Measurements from ENCODE around the gene TTC39B. TPM values are rescaled to one million over a fixed set of nuclear protein-coding genes. Genes with fewer than 3 reads are reported as not detected.

TTC39B gene
- total and polyA plus RNA-seq, 2 of the 8 experiments (the other 6 are each of a cell fraction or from before 2014, with no cell fraction given): 1.6 to 10.9 TPM

DNA sequence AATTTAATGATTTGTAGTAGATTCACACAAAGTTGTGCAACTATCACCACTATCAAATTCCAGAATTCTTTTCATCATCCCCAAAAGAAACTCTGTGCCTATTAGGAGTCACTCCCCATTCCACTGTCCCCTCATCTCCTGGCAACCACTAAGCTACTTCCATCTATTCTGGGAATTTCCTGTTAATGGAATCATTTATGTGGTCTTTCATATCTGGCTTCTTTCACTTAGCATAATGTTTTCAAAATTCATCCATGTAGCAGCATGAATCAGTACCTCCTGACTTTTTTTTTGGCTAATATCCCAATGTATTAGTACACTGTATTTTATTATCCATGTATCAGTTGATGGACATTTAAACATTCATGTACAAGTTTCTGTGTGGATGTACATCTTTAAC is 157.6 kb downstream of the TTC39B start (continued):
- TF ChIP-seq, protein P1, sequence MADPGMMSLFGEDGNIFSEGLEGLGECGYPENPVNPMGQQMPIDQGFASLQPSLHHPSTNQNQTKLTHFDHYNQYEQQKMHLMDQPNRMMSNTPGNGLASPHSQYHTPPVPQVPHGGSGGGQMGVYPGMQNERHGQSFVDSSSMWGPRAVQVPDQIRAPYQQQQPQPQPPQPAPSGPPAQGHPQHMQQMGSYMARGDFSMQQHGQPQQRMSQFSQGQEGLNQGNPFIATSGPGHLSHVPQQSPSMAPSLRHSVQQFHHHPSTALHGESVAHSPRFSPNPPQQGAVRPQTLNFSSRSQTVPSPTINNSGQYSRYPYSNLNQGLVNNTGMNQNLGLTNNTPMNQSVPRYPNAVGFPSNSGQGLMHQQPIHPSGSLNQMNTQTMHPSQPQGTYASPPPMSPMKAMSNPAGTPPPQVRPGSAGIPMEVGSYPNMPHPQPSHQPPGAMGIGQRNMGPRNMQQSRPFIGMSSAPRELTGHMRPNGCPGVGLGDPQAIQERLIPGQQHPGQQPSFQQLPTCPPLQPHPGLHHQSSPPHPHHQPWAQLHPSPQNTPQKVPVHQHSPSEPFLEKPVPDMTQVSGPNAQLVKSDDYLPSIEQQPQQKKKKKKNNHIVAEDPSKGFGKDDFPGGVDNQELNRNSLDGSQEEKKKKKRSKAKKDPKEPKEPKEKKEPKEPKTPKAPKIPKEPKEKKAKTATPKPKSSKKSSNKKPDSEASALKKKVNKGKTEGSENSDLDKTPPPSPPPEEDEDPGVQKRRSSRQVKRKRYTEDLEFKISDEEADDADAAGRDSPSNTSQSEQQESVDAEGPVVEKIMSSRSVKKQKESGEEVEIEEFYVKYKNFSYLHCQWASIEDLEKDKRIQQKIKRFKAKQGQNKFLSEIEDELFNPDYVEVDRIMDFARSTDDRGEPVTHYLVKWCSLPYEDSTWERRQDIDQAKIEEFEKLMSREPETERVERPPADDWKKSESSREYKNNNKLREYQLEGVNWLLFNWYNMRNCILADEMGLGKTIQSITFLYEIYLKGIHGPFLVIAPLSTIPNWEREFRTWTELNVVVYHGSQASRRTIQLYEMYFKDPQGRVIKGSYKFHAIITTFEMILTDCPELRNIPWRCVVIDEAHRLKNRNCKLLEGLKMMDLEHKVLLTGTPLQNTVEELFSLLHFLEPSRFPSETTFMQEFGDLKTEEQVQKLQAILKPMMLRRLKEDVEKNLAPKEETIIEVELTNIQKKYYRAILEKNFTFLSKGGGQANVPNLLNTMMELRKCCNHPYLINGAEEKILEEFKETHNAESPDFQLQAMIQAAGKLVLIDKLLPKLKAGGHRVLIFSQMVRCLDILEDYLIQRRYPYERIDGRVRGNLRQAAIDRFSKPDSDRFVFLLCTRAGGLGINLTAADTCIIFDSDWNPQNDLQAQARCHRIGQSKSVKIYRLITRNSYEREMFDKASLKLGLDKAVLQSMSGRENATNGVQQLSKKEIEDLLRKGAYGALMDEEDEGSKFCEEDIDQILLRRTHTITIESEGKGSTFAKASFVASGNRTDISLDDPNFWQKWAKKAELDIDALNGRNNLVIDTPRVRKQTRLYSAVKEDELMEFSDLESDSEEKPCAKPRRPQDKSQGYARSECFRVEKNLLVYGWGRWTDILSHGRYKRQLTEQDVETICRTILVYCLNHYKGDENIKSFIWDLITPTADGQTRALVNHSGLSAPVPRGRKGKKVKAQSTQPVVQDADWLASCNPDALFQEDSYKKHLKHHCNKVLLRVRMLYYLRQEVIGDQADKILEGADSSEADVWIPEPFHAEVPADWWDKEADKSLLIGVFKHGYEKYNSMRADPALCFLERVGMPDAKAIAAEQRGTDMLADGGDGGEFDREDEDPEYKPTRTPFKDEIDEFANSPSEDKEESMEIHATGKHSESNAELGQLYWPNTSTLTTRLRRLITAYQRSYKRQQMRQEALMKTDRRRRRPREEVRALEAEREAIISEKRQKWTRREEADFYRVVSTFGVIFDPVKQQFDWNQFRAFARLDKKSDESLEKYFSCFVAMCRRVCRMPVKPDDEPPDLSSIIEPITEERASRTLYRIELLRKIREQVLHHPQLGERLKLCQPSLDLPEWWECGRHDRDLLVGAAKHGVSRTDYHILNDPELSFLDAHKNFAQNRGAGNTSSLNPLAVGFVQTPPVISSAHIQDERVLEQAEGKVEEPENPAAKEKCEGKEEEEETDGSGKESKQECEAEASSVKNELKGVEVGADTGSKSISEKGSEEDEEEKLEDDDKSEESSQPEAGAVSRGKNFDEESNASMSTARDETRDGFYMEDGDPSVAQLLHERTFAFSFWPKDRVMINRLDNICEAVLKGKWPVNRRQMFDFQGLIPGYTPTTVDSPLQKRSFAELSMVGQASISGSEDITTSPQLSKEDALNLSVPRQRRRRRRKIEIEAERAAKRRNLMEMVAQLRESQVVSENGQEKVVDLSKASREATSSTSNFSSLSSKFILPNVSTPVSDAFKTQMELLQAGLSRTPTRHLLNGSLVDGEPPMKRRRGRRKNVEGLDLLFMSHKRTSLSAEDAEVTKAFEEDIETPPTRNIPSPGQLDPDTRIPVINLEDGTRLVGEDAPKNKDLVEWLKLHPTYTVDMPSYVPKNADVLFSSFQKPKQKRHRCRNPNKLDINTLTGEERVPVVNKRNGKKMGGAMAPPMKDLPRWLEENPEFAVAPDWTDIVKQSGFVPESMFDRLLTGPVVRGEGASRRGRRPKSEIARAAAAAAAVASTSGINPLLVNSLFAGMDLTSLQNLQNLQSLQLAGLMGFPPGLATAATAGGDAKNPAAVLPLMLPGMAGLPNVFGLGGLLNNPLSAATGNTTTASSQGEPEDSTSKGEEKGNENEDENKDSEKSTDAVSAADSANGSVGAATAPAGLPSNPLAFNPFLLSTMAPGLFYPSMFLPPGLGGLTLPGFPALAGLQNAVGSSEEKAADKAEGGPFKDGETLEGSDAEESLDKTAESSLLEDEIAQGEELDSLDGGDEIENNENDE (IDR thresholded peaks at IDR 0.05; ENCODE audit: insufficient replicate concordance, low read length): no peak

Data from H1 (cell line).